GM23248 (cell line): ENCODE results near the gene MICAL2.

Source experiments
- EZH2 ChIP-seq: fragments of 200-600 bp; sonication (generic); IDR thresholded peaks from 2 replicates; pipeline ENCODE4 v1.6.1; 2018; ENCODE audit warnings: antibody characterized with exemption, mild to moderate bottlenecking; ENCODE audit not compliant: insufficient read depth, poor library complexity, severe bottlenecking
- EZH2phosphoT487 ChIP-seq: fragments of 200-600 bp; sonication (generic); IDR thresholded peaks from 2 replicates; pipeline ENCODE4 v1.6.1; 2018; ENCODE audit warnings: antibody characterized with exemption, moderate library complexity, mild to moderate bottlenecking, low read depth; ENCODE audit not compliant: insufficient read depth

DNA sequence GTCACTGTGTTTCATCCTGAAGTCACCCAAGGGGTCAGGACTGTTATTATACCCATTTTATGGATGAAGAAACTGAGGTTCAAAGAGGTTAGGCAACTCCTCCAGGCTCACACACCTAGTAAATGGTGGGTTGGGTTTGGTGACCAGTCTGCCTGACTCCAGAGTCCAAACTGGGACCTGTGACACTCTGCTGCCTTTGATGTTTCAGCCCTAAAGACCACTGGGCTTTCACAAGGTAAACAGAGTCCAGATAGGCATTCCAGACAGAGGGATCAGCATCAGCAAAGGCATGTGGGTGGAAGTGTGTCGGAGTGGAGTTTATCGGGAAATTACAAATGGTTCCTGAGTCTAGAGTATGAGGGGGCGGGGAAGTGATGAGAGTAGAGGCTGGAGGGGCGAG, 38.5 kb downstream of the MICAL2 start:
- TF ChIP-seq EZH2phosphoT487: no peak
- no peak for TF ChIP-seq EZH2
